Gastrocnemius medialis (tissue), 4 donors: ENCODE measurements around the gene MYD88.

Experiments used
- CTCF ChIP-seq, 5 experiments: fragments of 450-650 bp in 3 of 5; fragments of 200-600 bp in 2 of 5; sonication (generic) in 2 of 5; IDR thresholded peaks in 4 of 5; conservative IDR thresholded peaks in 1 of 5; 1 replicate in 4 of 5; 2 replicates in 1 of 5; pipeline ENCODE4 v1.5.1; 2016 to 2019; ENCODE audit warnings: antibody characterized with exemption in 5 of 5, mild to moderate bottlenecking in 3 of 5, moderate library complexity in 3 of 5
- POLR2A ChIP-seq, 2 donors: fragments of 450-650 bp; IDR thresholded peaks; one replicate each; pipeline ENCODE4 v1.6.1; 2017; ENCODE audit warnings: antibody characterized with exemption in 2 of 2, mild to moderate bottlenecking in 2 of 2, moderate library complexity in 2 of 2

GRCh38 chr3:38094999-38095398, 43.5 kb upstream of the MYD88 start:
- TF ChIP-seq POLR2A (IDR thresholded peaks at IDR 0.05) = no peak
- no peak for TF ChIP-seq CTCF (IDR thresholded peaks at IDR 0.05 in 4 of 5, conservative IDR thresholded peaks at IDR 0.05 in 1 of 5)
